ENCODE data around the gene LRRC52. TPM values are rescaled to one million over a fixed set of nuclear protein-coding genes. Genes with fewer than 3 reads are reported as not detected.

LRRC52 gene
- total and polyA plus RNA-seq, 2 of the 13 experiments (the other 11 are each of a cell fraction or from before 2014, with no cell fraction given): not detected

- no peak for TF ChIP-seq ZNF207 (IDR thresholded peaks at IDR 0.05; ENCODE audit: borderline replicate concordance)
- TF ChIP-seq FIP1L1 (IDR thresholded peaks at IDR 0.05; ENCODE audit: borderline replicate concordance, insufficient read depth, low read depth, low read length): no peak
- TF ChIP-seq ZNF800 (CRISPR knock-in tag; IDR thresholded peaks at IDR 0.05): no peak
- TF ChIP-seq RARA (CRISPR knock-in tag; IDR thresholded peaks at IDR 0.05): no peak
- TF ChIP-seq ZNF660 (CRISPR knock-in tag; IDR thresholded peaks at IDR 0.05; ENCODE audit: borderline replicate concordance, low read depth): no peak
- TF ChIP-seq PTBP1 (IDR thresholded peaks at IDR 0.05; ENCODE audit: low read depth, low read length, poor library complexity, severe bottlenecking): no peak
- no peak for TF ChIP-seq ZNF142 (CRISPR knock-in tag; IDR thresholded peaks at IDR 0.05)
- peak; percentile 56; the same call in 1 of the 2 replicates for TF ChIP-seq ZNF274 (CRISPR knock-in tag; IDR thresholded peaks at IDR 0.05)
- no peak for TF ChIP-seq JUN (CRISPR knock-in tag; IDR thresholded peaks at IDR 0.05)
- TF ChIP-seq ZBTB8A (CRISPR knock-in tag; IDR thresholded peaks at IDR 0.05; ENCODE audit: borderline replicate concordance, low read depth): no peak
- no peak for TF ChIP-seq HNF1A (IDR thresholded peaks at IDR 0.05; ENCODE audit: low read depth)
- TF ChIP-seq HNF1A (CRISPR knock-in tag; IDR thresholded peaks at IDR 0.05; ENCODE audit: borderline replicate concordance): no peak
- TF ChIP-seq TERF1 (CRISPR knock-in tag; IDR thresholded peaks at IDR 0.05): no peak
- no peak for TF ChIP-seq SUZ12 (IDR thresholded peaks at IDR 0.05; ENCODE audit: low read depth, low read length)
- no peak for TF ChIP-seq ZNF749 (CRISPR knock-in tag; IDR thresholded peaks at IDR 0.05; ENCODE audit: borderline replicate concordance)
Observed at GRCh38 chr1:165597883-165598675, 54.3 kb downstream of the LRRC52 start (continued).

All from HepG2 (cell line).